Suppressor macrophage treated with lipopolysaccharide for 1 hour (primary cell): ENCODE measurements around the gene OR52N5.

Experiments used
- DNase-seq, 3 donors: peaks; one replicate each; pipeline ENCODE4 v3.0.0-alpha.2; 2020 to 2022

The OR52N5 gene

DNA sequence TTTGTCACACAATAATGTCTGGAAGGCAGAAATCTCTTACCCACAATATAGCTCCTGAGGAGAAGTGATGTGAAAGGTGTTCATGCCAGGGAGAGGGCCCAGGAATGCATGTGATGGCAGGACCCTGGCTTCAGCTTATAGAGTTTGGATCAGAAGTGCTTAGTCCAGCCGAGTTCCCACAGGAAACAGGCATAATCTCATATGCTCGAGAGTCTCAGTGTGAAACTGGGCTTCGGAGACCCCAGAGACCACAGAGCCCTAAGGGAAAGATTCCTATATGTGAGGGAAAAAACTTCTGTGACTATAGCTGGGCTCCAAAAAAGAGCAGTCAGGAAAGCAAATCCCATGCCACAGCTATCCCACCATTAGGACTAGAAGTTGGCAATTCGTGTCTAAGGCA lies at the start of gene OR52N5:
Gene OR52N5, minus strand, starts transcription at position 101 of the 400 bp plus-strand sequence. CDS start 4,721 bp downstream, outside the sequence.
- DNase-seq, result no peak

DNA sequence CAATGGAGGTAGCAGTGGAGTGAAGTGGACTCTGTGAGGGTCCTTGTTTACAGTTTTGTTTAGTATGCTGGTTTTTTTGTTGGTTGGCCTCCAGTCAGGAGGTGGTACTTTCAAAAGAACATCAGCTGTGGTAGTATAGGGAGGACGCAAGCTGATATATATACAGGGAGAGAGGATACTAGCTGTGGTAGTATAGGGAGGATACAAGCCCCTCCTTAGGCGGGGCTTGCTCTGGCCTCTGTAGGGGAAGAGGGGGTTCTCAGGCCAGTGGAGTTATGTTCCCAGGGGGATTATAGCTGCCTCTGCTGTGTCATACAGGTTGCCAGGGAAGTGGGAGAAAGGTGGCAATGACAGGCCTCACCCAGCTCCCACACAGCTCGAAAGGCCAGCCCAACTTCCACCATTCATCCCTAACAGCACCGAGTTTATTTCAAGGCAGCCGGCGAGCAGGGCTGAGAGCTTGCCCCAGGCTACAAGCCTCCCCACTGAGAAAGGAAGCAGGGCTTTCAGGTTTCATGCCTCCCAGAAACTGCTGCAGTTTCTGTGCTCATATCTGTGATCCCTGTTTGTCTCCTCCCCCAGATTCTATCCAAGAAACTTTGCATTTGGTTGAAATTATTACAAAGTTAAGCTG lies 48.2 kb upstream of the OR52N5 start:
- no peak for DNase-seq

DNA sequence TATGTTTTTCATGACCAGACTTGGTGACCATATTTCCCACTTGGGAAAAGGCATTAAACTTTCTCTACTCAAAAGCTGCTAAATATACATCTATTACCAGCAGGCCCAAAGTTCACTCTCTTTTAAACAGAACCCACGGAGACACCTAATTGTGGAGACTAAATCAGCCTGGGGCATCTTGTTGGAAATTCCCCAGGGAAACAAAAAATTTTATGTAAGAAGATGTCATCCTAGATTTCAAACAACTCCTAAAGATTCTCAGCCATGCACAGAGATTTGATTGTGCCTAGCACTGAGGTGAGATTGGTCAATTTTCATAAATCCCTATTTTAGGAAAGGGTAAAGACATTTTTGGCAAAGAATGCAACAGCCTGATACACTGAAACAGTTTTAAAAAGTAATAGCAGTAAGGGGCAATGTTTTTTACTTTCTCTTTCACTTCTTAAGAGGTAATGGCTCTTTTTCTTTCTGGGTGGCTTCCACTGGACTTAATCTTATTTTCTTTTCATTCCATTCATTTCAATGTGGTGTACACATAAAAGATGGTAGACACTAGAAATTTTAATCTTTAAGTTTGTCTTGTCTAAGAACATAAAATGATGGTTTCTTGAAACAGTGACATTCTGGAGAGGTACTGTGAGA lies 35.2 kb upstream of the OR52N5 start:
- peak; percentile 14 to 34 (median 17) for DNase-seq

DNA sequence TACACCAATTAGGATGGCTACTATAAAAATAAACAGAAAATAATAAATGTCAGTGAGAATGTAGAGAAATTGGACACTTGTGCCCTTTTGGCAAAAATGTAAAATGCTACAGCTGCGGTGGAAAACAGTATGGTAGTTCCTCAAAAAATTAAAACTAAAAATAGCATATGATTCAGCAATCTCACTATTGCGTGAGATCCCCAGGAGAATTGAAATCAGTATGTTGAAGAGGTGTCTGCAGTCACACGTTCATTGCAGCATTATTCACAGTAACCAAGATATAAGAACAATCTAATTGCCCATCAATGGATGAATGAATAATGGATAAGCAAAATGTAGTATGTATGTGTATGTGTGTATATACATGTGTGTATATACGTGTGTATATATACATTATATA lies 32.4 kb upstream of the OR52N5 start:
- DNase-seq, result peak; percentile 64 to 84 (median 81)

DNA sequence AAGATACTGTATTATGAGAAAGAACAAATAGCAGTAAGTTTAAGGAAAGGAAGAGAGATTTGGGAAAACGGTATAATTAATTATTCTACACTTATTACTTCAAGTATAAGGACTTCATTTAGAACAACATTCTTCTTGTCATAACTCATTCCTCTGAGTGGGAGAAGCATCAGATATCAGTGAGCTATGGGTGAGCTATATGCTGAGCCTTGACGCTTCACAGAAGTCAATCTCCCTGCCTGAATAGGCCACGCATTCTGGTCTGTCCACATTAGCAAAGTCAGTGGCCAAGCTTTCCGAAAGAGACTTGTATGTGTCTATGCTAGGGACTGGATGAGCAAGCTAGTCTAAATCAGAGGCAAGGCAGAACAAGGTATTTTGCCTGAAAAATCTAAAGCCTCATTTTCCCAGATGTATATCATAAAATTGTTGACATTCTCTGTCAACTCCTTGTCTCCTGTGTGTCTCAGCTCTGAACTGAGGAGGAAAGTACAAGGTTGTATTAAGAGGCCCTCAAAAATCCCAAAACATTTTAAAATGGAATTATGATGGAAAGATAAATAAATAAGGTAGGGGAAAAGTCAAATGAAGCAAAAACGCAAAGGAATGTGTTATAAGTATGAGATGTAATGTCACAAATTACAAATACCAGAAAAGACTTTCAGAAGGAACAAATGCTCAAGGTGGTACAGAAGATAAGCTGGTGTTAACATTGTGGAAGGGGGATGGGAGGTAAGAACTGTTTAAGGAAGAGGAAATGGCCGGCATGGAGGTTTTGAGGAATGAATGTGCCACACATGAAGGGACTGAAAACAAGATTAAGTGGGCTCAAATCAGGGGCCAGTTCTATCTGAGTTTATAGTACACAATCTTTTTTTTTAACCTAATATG lies 27.0 kb upstream of the OR52N5 start:
- peak in 2 of 3 donors; percentile 9 to 16 for DNase-seq

DNA sequence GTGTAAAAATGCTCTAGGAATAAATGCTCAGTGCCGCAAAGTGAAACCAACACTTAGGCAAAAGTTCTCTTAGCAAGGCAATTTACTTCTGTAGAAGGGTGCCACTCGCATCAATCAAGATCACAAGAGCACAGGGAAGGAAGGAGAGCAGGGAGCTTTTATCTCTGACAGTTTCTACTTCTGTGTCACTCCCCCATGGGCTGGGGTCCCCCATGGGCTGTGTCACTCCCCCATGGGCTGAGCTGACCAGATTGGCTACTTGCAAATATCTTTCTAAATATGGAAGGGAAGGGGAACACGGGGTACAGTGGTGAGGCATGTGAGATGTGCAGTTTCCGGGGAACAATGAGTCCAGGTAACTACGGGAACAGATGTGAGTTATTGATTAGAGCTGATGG lies 26.0 kb upstream of the OR52N5 start:
- peak; percentile 14 to 25 (median 23) for DNase-seq

DNA sequence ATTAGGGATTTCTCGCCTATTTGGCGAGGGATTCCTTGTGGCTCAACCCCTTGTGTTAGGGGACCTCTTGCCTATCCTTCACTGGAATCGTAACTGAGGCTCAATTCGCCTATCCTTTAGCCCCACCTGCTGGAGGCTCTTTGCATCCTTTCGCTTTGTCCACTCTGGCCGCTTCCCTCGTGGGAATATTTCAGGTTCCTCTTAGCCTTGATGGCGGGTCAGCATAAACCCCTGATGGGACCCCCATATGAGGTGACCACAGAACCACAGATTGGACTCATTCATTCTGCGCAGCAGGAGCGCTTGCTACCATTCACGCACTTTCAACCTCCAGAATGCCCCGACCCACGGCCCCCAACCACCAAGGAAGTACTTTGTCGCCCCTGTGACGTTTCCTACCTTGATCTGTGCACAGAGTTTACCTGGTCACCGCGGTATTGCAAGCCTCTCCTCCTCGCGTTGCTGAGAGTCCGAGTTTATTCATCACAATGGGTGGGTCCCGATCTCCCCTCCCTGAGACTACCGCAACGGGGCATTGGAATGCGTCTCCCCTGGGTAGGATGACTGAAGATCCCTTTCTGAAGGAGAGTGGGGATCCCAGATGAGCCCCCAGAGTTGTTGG lies 25.5 kb upstream of the OR52N5 start, which contains the start of gene OR52N2:
Gene OR52N2, plus strand, starts transcription at position 425 of the 622 bp plus-strand sequence. CDS start 11,412 bp downstream, outside the sequence.
- DNase-seq, result peak; percentile 83 to 91 (median 89)

DNA sequence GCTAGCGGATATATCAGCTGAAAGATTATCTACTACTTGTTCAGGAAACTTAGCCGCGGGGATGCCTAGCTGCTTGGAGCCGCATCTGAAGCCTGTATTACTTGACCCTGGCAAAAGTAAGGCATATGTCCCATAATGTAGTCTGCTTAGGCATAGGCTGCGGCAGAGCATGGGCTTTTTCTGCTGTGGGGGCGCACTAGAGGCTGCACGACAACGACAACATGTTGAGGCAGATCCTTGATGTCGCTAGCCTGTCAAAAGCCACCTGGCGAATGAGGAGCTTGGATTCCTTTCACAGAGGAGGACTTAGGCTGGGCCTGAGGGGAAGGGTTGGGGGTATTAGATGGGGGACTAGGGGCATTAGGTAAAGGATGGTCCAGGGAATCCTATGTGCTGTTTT lies 24.4 kb upstream of the OR52N5 start:
- DNase-seq, result no peak

DNA sequence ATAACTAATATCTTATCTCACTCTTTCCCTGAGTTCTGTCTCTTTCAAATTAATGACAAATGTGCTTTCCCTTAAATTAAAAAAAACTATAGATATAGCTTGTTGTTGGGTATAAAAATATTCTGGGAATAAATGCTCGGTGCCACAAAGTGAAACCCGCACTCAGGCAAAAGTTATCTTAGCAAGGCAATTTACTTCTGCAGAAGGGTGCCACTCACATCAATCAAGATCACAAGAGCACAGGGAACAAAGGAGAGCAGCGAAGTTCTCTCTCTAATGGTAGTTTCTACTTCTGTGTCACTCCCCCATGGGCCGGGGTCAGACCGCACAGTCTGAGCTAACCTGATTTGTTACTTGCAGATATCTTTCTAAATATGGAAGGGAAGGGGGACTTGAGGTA lies 20.8 kb upstream of the OR52N5 start:
- DNase-seq, result no peak

DNA sequence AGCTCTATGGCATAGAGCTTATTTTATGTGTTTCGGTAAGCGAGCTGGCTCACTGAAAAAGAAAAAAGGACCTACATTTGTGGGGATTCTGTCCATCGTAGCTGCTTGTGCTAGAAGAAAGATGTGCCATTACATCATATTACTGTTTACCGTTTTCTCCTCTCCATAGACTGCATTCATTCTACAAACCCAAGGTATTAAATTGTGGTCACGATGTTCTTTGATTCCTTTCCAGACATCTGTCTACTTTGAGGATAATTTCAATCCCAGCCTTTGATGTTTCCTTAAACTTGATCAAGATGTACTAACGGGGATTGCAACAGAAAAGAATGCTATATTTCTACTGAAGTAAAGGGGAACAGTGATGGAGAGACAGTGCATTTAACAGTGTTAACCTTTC lies 13.4 kb upstream of the OR52N5 start:
- DNase-seq, result no peak

DNA sequence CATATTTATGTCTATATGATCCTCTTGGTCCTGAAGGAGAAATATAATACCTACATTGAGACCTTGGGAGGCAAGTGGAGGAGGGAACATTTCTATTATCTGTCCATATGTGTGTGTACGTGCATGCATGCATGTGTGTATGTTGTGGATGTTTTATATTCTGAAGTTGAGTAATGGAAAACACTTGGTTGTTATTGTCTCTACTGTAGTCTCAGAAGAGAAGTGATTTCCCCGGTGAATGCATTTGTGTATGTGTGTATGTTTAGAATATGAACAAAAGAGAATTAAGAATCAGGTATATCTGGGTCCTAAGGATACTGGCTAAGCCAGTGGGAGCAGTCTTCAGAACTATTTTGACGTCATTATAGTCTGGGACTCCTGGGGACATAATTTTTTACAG lies 8.0 kb upstream of the OR52N5 start, which contains the start of gene OR52N1:
Gene OR52N1, minus strand, starts transcription at position 101 of the 400 bp plus-strand sequence. CDS start 2,449 bp downstream, outside the sequence.
- DNase-seq, result no peak

DNA sequence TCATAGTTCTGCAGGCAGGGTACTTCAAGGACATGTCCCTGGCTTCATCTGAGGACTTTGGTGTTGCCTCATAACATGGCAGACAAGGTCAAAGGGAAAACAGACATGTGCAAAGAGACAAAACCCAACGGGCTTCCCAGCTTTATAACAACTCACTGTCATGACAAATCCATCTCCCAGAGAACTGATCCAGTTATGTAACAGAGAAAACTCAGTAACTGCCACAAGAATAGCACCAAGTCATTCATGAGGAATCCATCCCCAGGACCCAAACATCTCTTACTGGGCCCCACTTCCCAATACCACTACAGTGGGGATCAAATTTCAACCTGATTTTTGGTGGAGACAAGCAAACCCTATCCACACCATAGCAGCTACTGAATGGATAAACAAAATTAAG lies 16.1 kb downstream of the OR52N5 start:
- no peak for DNase-seq

DNA sequence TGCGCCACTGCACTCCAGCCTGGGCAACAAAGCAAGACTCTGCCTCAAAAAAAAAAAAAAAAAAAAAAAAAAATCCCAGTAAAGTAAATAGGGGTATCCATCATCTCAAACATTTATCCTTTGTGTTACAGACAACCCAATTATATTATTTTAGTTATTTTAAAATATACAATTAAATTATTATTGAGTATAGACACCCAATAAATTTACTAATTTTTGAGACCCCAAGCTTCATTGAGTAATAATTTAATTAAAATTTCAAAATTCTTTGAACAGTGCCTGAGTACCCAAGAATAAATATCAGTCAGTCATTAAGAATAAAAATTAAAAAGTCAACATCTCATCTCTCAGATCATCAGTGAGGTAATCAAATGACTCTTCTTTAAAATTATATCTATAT lies 29.2 kb downstream of the OR52N5 start, which contains the start of gene OR52N4:
Gene OR52N4, plus strand, starts transcription at position 301 of the 400 bp plus-strand sequence. CDS start 498 bp downstream, outside the sequence.
- no peak for DNase-seq

DNA sequence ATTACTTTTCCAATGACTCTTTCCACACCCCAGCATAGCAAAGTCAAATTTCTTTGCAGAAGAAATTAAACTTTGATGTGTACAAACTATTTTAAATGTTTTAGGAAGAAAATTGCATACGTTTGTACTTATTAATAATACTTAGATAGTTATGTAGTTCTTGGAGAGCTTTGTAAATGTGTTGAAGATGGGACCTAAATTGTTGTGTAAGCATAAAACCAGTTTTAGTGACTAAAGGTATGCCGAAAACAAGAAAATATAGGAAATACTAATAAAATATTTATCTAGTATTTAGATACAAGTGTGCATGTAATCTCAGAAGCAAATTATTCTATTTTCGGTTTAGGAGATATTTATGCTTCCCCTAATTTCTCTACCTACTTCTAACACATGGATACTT lies 33.3 kb downstream of the OR52N5 start:
- no peak for DNase-seq

DNA sequence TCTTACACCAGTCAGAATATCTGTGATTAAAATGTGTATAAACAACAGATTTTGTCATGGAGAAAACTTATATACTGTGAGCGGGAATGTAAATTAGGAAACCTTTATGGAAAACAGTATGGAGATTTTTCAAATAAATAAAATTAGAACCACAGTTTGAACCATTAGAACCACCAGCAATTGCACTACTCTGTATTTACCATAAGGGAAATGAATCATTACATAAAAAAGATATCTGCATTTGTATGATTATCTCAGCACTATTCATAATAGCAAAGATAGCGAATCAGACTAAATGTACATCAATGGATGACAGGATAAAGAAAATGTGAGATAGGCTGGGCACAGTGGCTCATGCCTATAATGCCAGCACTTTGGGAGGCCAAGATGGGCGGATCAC lies 36.5 kb downstream of the OR52N5 start:
- DNase-seq, result no peak

DNA sequence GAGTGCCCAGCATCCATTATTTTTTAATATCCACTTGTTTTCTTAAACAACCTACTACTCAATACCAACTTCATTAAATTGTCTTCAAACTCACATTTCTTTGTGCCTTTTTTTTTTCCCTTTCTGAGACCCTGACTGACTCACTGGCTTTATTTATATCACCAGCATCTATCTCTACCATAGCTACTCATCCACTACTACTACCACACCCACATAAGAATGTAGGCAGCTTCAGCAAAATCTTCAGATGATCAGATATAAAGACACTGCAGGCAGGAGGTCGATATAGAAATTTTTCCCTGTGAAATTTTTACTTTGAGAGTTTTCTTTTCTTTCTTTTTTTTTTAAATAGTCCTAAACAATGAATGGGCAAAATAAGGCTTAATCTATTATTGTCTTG lies 44.7 kb downstream of the OR52N5 start:
- no peak for DNase-seq

DNA sequence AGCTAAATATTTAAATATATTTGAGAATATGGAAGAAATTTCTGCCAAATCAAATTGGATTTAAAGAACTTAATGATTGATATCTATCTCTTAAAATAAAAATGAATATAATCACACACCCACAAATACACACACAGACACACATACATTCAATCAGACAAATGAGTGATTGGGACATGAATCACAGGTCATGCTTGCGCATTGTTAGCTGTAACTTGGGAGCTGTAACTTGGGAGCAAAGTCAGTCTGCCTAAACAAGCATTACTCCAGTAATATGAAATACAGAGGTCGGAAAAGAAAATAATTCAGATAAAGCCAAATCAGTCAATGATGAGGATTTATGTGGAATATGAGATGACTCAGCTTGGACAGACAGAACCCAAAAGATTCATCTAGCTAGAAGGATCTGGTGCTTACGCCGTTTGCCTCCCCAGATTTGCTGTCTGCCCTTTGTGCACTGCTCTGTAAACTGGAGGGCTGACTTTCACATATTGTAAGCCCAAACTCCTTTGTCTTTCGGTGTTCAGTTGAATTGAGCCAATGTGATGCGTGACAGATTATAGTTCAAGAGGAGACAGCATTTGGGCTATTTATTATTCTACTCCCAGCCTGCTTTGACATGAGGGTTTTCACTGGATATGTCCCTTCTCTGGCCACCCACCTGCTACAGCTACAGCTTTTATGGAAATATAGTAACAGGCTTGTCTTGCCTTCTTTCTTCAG lies 45.3 kb downstream of the OR52N5 start:
- no peak for DNase-seq

DNA sequence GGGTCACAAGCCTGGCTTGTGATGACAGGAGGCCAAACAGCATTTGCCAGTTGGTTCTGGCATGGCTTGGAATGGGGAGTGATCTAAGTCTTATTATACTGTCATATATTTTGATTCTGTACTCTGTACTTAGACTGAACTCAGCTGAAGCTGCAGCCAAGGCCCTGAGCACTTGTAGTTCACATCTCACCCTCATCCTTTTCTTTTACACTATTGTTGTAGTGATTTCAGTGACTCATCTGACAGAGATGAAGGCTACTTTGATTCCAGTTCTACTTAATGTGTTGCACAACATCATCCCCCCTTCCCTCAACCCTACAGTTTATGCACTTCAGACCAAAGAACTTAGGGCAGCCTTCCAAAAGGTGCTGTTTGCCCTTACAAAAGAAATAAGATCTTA lies 46.1 kb downstream of the OR52N5 start:
- DNase-seq, result no peak

DNA sequence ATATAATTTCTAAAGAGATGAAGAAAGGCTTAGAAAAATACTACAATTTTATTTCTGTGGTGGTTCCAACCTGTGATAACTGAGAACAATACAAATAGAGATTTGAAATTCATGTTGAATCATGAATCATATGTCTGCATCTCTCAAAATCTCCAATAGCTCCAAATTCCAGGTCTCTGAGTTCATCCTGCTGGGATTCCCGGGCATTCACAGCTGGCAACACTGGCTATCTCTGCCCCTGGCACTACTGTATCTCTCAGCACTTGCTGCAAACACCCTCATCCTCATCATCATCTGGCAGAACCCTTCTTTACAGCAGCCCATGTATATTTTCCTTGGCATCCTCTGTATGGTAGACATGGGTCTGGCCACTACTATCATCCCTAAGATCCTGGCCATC lies 46.8 kb downstream of the OR52N5 start, which contains the start of gene OR56B1:
Gene OR56B1, plus strand, starts transcription at position 53 of the 400 bp plus-strand sequence. Its CDS starts 69 bp downstream, at position 122.
- DNase-seq, result no peak

DNA sequence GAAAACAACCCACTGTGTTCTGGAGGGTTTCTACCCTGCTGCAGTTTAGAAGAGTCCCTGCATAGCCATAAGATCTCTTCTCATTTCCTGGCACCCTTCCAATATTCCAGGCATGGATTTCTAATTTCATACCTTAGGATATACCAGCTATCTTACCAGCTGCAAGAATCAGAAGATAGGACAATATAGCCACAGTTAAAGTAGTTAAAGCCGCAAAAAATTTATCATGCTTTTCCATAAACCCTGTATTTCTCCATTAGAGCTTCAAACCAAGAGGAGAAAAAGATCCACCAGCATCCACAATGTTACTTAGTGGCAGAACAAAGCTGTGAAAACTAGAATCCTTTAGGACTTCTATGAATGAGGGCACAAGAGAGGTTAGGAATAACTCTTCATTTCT lies 55.5 kb downstream of the OR52N5 start:
- DNase-seq, result no peak

DNA sequence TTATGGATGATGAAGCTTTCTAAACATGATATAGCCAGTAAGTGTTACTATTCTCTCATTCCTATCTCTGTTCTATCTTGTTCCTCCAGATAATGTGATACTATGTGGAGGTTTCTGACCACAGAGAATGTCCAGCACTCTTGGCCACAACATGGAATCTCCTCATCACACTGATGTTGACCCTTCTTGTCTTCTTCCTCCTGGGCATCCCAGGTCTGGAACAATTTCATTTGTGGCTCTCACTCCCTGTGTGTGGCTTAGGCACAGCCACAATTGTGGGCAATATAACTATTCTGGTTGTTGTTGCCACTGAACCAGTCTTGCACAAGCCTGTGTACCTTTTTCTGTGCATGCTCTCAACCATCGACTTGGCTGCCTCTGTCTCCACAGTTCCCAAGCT lies 56.8 kb downstream of the OR52N5 start:
- DNase-seq, result no peak
